Tibial nerve (tissue), 4 donors: ENCODE results near the gene PROP1. TPM values are rescaled to one million over a fixed set of nuclear protein-coding genes. Genes with fewer than 3 reads are reported as not detected.
"Not testable (repeated sequence)": the region's sequence is repeated elsewhere in the genome, so short reads cannot be mapped to it uniquely, and the experiment has no call there.

Experiments used
- DNase-seq, 2 donors: peaks; one replicate each; pipeline ENCODE4 v3.0.0-alpha.2; 2019; ENCODE audit warnings: low spot score in 2 of 2
- H3K27ac ChIP-seq, 4 donors: fragments of 200-600 bp; sonication (generic) in 3 of 4; one replicate each; pipeline ENCODE4 v1.5.1; 2017 to 2019; ENCODE audit warnings: mild to moderate bottlenecking in 1 of 4
- H3K27me3 ChIP-seq, 2 donors: fragments of 200-600 bp; sonication (generic) in 1 of 2; one replicate each; pipeline versions ENCODE4 v1.5.1 to v1.6.0; 2017 to 2019
- H3K36me3 ChIP-seq, 3 donors: fragments of 200-600 bp; sonication (generic); one replicate each; pipeline ENCODE4 v1.5.1; 2018 to 2019
- H3K4me1 ChIP-seq, 4 donors: fragments of 200-600 bp; sonication (generic) in 3 of 4; one replicate each; pipeline ENCODE4 v1.5.1; 2017 to 2019
- H3K4me3 ChIP-seq, 4 donors: fragments of 200-600 bp; sonication (generic) in 3 of 4; one replicate each; pipeline ENCODE4 v1.5.1; 2017 to 2019; ENCODE audit warnings: mild to moderate bottlenecking in 1 of 4, moderate library complexity in 1 of 4
- H3K9me3 ChIP-seq, 4 donors: fragments of 200-600 bp; sonication (generic) in 3 of 4; one replicate each; pipeline ENCODE4 v1.5.1; 2017 to 2019
- whole genome bisulfite sequencing, 2 donors: methylation state at CpG; one replicate each; pipeline ENCODE4 v1.1.5; 2018; 5-methylcytosine and 5-hydroxymethylcytosine counted together
- total RNA-seq, 4 donors: library from RNA; depleted of rRNA; stranded (reverse); fragments of >200 nt; gene quantifications; one replicate each; pipeline ENCODE4 v1.1.0, GENCODE V29; 2016

The PROP1 gene
- total RNA-seq, 4 donors from 2014 or later: not detected

DNA sequence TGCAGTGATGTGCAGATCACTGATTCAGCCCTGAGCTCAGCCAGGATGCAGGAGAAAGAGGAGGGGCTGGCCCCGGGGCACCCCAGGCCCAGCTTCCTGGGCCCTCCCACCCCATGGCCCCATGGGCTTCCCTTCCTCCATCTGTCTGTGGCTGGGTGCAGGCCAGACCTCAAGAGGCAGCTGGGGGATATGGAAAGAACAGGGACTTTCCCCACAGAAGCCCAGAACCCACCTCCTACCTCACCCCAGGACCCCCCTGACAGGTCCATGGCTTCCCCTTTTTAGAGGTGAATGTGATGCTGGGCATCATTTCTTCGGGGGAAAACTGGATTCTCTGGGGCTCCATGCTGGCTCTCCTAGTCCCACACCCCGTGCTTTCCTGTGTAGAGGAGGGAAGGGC lies 53.1 kb downstream of the PROP1 start:
- not testable (repeated sequence) for DNase-seq, H3K4me3 ChIP-seq, H3K27ac ChIP-seq, H3K36me3 ChIP-seq, H3K27me3 ChIP-seq, H3K4me1 ChIP-seq, H3K9me3 ChIP-seq
- WGBS, 2 donors: 28 to 64% methylated on average over 2 of the region's 3 CpGs

Other genes starting within 250 kb of the PROP1 start
- 10 to 100 TPM in 2 of 4 donors, 1 to 10 TPM in 2; 2.1 to 15.7 (median 9.7) TPM for gene FAM153A, start 213.3 kb downstream of the PROP1 start, total RNA-seq
- 1 to 10 TPM in 1 of 4 donors, under 1 TPM in 3; 0.84 to 1.3 (median 0.94) TPM for gene N4BP3, start 117.3 kb upstream of the PROP1 start, total RNA-seq
- gene RMND5B, start 134.8 kb upstream of the PROP1 start, total RNA-seq: 10 to 100 TPM; 43.1 to 58.8 (median 53.0) TPM
- 100 to 1,000 TPM; 139 to 290 (median 159) TPM for gene NHP2, start 157.6 kb upstream of the PROP1 start, total RNA-seq
- not detected for gene GMCL2, start 191.1 kb upstream of the PROP1 start, total RNA-seq
- gene HNRNPAB, start 208.3 kb upstream of the PROP1 start, total RNA-seq: 100 to 1,000 TPM in 3 of 4 donors, 10 to 100 TPM in 1; 92.0 to 135 (median 122) TPM
- gene PHYKPL, start 236.6 kb upstream of the PROP1 start, total RNA-seq: 100 to 1,000 TPM in 2 of 4 donors, 10 to 100 TPM in 2; 77.2 to 121 (median 97.1) TPM